GM12872 (cell line): ENCODE measurements around the gene MGAT3.

Experiments used
- TF ChIP-seq, protein P1 (sequence below): IDR thresholded peaks from 3 replicates; pipeline ENCODE4 v1.5.1; 2011; ENCODE audit warnings: low read depth, mild to moderate bottlenecking, low read length, moderate library complexity; ENCODE audit not compliant: insufficient read depth

Gene MGAT3

DNA sequence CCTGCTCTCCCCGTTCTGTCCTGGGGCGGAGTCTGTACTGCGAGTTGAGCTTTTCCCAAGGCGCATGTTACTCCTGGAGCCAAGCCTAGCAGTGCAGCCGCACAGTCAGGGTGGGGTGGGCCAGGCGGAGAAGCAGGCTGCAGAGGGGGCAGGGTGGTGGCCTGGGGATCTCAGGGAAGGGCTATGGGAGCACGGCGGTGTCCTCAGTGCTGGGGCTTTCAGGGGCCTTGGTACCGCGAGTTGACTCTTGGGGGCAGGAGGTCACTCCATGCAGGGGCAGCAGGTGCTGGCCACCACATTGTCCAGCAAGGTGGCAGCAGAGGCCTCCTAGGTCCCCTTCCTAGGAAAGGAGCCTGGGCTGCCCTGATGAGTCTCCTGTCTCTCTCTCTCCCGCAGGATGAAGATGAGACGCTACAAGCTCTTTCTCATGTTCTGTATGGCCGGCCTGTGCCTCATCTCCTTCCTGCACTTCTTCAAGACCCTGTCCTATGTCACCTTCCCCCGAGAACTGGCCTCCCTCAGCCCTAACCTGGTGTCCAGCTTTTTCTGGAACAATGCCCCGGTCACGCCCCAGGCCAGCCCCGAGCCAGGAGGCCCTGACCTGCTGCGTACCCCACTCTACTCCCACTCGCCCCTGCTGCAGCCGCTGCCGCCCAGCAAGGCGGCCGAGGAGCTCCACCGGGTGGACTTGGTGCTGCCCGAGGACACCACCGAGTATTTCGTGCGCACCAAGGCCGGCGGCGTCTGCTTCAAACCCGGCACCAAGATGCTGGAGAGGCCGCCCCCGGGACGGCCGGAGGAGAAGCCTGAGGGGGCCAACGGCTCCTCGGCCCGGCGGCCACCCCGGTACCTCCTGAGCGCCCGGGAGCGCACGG lies 30.4 kb downstream of the MGAT3 start:
- TF ChIP-seq, protein P1, sequence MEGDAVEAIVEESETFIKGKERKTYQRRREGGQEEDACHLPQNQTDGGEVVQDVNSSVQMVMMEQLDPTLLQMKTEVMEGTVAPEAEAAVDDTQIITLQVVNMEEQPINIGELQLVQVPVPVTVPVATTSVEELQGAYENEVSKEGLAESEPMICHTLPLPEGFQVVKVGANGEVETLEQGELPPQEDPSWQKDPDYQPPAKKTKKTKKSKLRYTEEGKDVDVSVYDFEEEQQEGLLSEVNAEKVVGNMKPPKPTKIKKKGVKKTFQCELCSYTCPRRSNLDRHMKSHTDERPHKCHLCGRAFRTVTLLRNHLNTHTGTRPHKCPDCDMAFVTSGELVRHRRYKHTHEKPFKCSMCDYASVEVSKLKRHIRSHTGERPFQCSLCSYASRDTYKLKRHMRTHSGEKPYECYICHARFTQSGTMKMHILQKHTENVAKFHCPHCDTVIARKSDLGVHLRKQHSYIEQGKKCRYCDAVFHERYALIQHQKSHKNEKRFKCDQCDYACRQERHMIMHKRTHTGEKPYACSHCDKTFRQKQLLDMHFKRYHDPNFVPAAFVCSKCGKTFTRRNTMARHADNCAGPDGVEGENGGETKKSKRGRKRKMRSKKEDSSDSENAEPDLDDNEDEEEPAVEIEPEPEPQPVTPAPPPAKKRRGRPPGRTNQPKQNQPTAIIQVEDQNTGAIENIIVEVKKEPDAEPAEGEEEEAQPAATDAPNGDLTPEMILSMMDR, result no peak

DNA sequence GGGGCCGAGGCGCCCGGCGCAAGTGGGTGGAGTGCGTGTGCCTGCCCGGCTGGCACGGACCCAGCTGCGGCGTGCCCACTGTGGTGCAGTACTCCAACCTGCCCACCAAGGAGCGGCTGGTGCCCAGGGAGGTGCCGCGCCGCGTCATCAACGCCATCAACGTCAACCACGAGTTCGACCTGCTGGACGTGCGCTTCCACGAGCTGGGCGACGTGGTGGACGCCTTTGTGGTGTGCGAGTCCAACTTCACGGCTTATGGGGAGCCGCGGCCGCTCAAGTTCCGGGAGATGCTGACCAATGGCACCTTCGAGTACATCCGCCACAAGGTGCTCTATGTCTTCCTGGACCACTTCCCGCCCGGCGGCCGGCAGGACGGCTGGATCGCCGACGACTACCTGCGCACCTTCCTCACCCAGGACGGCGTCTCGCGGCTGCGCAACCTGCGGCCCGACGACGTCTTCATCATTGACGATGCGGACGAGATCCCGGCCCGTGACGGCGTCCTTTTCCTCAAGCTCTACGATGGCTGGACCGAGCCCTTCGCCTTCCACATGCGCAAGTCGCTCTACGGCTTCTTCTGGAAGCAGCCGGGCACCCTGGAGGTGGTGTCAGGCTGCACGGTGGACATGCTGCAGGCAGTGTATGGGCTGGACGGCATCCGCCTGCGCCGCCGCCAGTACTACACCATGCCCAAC lies 31.2 kb downstream of the MGAT3 start:
- TF ChIP-seq, protein P1, result no peak

DNA sequence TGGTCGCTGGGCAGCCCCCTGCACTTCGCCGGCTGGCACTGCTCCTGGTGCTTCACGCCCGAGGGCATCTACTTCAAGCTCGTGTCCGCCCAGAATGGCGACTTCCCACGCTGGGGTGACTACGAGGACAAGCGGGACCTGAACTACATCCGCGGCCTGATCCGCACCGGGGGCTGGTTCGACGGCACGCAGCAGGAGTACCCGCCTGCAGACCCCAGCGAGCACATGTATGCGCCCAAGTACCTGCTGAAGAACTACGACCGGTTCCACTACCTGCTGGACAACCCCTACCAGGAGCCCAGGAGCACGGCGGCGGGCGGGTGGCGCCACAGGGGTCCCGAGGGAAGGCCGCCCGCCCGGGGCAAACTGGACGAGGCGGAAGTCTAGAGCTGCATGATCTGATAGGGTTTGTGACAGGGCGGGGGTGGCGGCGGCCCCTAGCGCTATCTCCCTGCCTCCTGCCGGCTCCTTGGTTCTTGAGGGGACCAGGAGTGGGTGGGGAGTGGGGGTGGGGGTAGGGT lies 31.8 kb downstream of the MGAT3 start:
- TF ChIP-seq, protein P1, result no peak

DNA sequence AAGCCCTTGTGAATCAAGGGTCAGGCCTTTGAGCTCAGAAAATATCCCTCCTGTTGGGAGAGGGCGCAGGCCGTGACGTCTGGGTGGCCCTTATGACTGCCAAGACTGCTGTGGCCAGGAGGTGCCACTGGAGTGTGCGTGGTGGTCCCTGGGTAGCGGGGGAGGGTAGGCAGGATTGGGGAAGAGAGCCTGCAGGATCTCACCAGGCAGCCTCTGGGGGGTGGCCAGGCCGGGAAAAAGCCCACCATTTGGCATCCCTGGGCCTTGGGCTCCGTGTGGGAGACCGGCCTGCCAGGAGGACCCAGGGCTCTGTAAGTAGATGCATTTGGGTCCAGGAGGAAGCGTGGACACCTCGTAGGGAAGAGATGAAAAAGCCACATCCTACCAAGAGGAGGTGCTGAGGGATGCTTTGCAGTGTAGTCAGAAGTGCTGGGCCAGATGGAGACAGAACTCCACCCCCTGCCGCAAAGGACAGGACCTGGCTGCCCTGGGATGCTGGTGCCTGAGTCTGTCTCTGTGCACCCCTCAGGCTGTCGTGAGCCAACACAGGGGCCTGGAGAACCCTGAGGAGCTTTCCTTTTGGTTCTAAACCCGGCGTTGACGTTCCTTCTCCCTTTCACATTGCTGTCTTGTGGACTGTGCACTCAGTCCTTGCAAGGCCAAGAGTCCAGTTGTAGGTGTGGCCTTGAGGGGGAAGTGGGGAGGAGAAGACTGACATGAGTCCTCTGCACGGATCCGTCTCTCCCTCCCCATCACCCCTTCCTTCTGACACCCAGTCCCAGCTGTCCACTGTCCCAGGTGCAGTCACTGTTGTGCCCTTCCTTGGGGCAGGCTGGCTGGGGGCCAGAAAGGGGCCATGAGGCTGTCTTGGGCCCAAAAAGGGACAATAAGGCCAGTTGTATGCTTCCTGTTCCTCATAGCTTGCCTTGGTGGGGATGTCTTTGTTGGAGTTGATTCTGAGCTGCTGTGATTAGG lies 32.6 kb downstream of the MGAT3 start:
- TF ChIP-seq, protein P1, result no peak

DNA sequence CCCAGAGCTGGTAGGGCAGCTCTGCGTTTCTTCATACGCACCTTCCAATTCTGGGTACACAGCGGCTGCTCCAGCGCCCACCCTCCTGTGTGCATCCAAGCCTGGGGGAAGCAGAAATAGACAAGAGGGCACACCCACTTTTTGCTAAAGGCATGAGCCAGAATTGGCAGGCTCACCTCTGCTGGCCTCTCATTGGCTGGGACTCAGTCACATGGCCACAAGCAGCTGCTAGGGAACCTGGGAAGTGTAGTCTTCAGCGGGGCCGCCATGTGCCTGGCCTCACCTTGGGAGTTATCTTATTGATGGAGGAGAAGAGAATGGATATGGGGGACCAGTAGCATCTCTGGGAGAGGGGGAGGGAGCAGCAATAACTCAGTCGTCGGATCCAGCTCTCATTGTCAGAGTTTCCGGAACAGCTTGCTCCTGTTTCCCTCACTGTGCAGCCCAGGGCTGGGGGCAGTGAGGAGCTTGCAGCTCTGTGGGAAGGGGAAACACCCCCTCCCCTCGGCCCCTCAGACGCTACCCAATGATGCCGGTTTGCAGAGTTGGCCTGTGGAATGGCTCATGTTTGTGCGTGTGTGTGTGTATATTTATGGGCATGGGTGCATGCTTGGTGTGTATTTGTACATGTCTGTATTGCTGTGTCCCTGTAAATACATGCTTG lies 33.5 kb downstream of the MGAT3 start:
- TF ChIP-seq, protein P1, result no peak

DNA sequence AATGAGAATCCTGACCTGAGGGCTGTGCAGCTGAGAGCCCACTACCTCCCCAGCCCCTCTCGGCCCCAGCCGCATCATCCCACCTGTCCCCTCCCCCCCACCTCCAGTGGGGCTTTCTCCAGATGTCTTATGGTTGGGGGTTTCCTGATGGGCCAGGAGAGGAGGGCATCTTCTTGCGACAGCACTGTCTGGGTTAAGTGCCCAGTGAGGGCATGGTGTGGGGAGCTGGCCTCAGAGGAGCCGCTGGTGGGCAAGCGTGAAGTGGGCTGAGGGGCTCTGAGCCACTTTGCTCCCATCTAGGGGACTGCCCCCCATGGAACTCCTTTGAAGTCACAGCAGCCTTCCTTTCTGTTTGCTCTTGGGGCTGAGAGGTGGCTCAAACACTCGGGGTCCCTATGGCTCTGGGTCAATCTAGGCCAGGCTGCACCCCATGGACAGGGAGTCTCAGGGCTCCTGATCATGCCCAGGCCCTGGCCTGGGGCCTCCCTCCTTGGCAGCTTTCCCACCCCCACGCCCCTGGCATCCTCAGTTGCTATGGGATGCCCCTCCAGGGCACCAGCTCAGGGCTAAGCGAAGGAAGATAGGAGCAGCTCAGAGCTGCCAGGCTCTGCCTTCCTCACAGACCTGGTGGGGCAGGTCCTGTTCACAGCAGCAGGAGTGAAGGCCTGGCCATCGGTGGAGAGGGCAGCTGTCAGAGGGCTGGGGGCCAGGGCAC lies 34.3 kb downstream of the MGAT3 start:
- TF ChIP-seq, protein P1, result no peak
